WTC11 (cell line): ENCODE measurements around the gene REM1.

Experiments
- AR ChIP-seq: fragments of 250-450 bp; sonication (Bioruptor Pico); IDR thresholded peaks from 2 replicates; pipeline ENCODE4 v1.9.0; 2021; ENCODE audit warnings: mild to moderate bottlenecking
- CTCF ChIP-seq: fragments of 200-600 bp; IDR thresholded peaks from 2 replicates; pipeline ENCODE4 v1.8.0; 2022; ENCODE audit warnings: antibody characterized with exemption
- E2F4 ChIP-seq: sonication (generic); formaldehyde crosslinking; IDR thresholded peaks from 2 replicates; pipeline ENCODE4 v1.8.1; 2022; ENCODE audit warnings: low read depth, mild to moderate bottlenecking, moderate library complexity, missing genetic modification reagents, borderline replicate concordance
- ESRRA ChIP-seq: sonication (generic); formaldehyde crosslinking; IDR thresholded peaks from 2 replicates; pipeline ENCODE4 v1.8.1; 2022; ENCODE audit warnings: mild to moderate bottlenecking, missing genetic modification reagents, borderline replicate concordance
- IRF1 ChIP-seq: sonication (generic); formaldehyde crosslinking; IDR thresholded peaks from 2 replicates; pipeline ENCODE4 v1.8.0; 2023; ENCODE audit warnings: missing genetic modification reagents
- NFATC4 ChIP-seq: fragments of 250-450 bp; sonication (Bioruptor Pico); IDR thresholded peaks from 2 replicates; pipeline ENCODE4 v1.9.0; 2021; ENCODE audit warnings: mild to moderate bottlenecking
- NR2C2 ChIP-seq: sonication (generic); formaldehyde crosslinking; IDR thresholded peaks from 2 replicates; pipeline ENCODE4 v1.8.0; 2022; ENCODE audit warnings: mild to moderate bottlenecking, missing genetic modification reagents
- SMAD3 ChIP-seq: sonication (generic); formaldehyde crosslinking; IDR thresholded peaks from 2 replicates; pipeline ENCODE4 v1.8.0; 2022; ENCODE audit warnings: missing genetic modification reagents, mild to moderate bottlenecking, borderline replicate concordance
- SP1 ChIP-seq: sonication (generic); formaldehyde crosslinking; conservative IDR thresholded peaks from 2 replicates; pipeline ENCODE4 v1.8.1; 2022; ENCODE audit warnings: missing genetic modification reagents
- TCF7 ChIP-seq: sonication (generic); formaldehyde crosslinking; IDR thresholded peaks from 2 replicates; pipeline ENCODE4 v1.8.0; 2022; ENCODE audit warnings: mild to moderate bottlenecking, low read depth, missing genetic modification reagents, moderate library complexity
- USF1 ChIP-seq: sonication (generic); formaldehyde crosslinking; IDR thresholded peaks from 2 replicates; pipeline ENCODE4 v1.8.0; 2022; ENCODE audit warnings: mild to moderate bottlenecking, missing genetic modification reagents
- ZNF138 ChIP-seq: sonication (generic); formaldehyde crosslinking; conservative IDR thresholded peaks from 2 replicates; pipeline ENCODE4 v1.8.1; 2022; ENCODE audit warnings: mild to moderate bottlenecking, moderate library complexity, missing genetic modification reagents

GRCh38 chr20:31523361-31524283 is 48.5 kb downstream of the REM1 start:
- no peak for TF ChIP-seq CTCF
- TF ChIP-seq SMAD3 (CRISPR knock-in tag), result no peak
- no peak for TF ChIP-seq E2F4 (CRISPR knock-in tag)
- TF ChIP-seq ESRRA, result no peak
- TF ChIP-seq ZNF138, result no peak
- TF ChIP-seq USF1 (CRISPR knock-in tag), result no peak
- no peak for TF ChIP-seq TCF7
- TF ChIP-seq NR2C2 (CRISPR knock-in tag), result no peak
- no peak for TF ChIP-seq AR (CRISPR knock-in tag)
- TF ChIP-seq SP1 (CRISPR knock-in tag), result no peak
- TF ChIP-seq IRF1 (CRISPR knock-in tag), result no peak
- no peak for TF ChIP-seq NFATC4
